A673 (cell line): ENCODE data around the gene S100A14. TPM values are rescaled to one million over a fixed set of nuclear protein-coding genes. Genes with fewer than 3 reads are reported as not detected.
"Not testable (repeated sequence)": the region's sequence is repeated elsewhere in the genome, so short reads cannot be mapped to it uniquely, and the experiment has no call there.

ENCODE experiments used
- BruUV-seq: library from RNA; stranded (reverse); fragments of 400-500 nt; replicated peaks from 2 replicates; lab custom pipeline; 2021; lab: Mats Ljungman, UMichigan
- CTCF ChIA-PET: fragments of 300-600 bp; sonication (Branson Sonifier 250); formaldehyde crosslinking; loops from one replicate; lab custom pipeline; 2022; ENCODE audit warnings: antibody characterized with exemption; lab: Charles Lee
- POLR2A ChIA-PET: fragments of 300-600 bp; sonication (Branson Sonifier 250); formaldehyde crosslinking; loops from one replicate; lab custom pipeline; 2022; ENCODE audit warnings: antibody characterized with exemption; ENCODE audit not compliant: low non-redundant PET; lab: Charles Lee
- DNase-seq: peaks from one replicate; pipeline ENCODE4 v3.0.0-alpha.2; 2015; ENCODE audit warnings: low spot score
- H3K27ac ChIP-seq: fragments of 200-600 bp; sonication (generic); 2 replicates; pipeline ENCODE4 v1.5.1; 2016; ENCODE audit warnings: mixed run types, low read depth, mild to moderate bottlenecking, mixed read lengths, antibody characterized with exemption, low read length; ENCODE audit not compliant: poor library complexity, severe bottlenecking
- H3K27me3 ChIP-seq: fragments of 200-600 bp; sonication (generic); replicated peaks from 2 replicates; pipeline ENCODE4 v1.6.1; 2017; ENCODE audit warnings: mixed run types, low read depth, mild to moderate bottlenecking, mixed read lengths, antibody characterized with exemption, low read length; ENCODE audit not compliant: insufficient read depth, poor library complexity
- H3K36me3 ChIP-seq: fragments of 200-600 bp; sonication (generic); 2 replicates; pipeline ENCODE4 v1.6.1; 2016; ENCODE audit warnings: mixed run types, mild to moderate bottlenecking, mixed read lengths, antibody characterized with exemption, low read length; ENCODE audit not compliant: insufficient read depth, poor library complexity, severe bottlenecking
- H3K4me1 ChIP-seq: fragments of 200-600 bp; sonication (generic); 2 replicates; pipeline ENCODE4 v1.6.1; 2017; ENCODE audit warnings: mixed run types, mild to moderate bottlenecking, mixed read lengths, antibody characterized with exemption, low read length; ENCODE audit not compliant: insufficient read depth, poor library complexity, severe bottlenecking
- H3K4me3 ChIP-seq: fragments of 200-600 bp; sonication (generic); 2 replicates; pipeline ENCODE4 v1.5.1; 2016; ENCODE audit warnings: low read depth, mixed run types, mild to moderate bottlenecking, mixed read lengths, low read length; ENCODE audit not compliant: poor library complexity, severe bottlenecking
- H3K9me3 ChIP-seq: fragments of 200-600 bp; sonication (generic); 2 replicates; pipeline ENCODE4 v1.6.1; 2016; ENCODE audit warnings: mixed run types, low read depth, mild to moderate bottlenecking, mixed read lengths, antibody characterized with exemption, low read length; ENCODE audit not compliant: poor library complexity, severe bottlenecking
- CTCF ChIP-seq: fragments of 300-800, 200-600 bp; sonication (generic); conservative IDR thresholded peaks from 2 replicates; pipeline ENCODE4 v1.5.1; 2017; ENCODE audit warnings: low read depth, mild to moderate bottlenecking, antibody characterized with exemption, low read length, moderate library complexity, mixed read lengths
- EZH2 ChIP-seq: fragments of 200-600 bp; sonication (generic); IDR thresholded peaks from 2 replicates; pipeline ENCODE4 v1.6.1; 2017; ENCODE audit warnings: borderline replicate concordance, low read depth, mild to moderate bottlenecking, mixed read lengths, antibody characterized with exemption, low read length; ENCODE audit not compliant: poor library complexity, severe bottlenecking
- intact Hi-C: fragments of 100-400 bp; cut with micrococcal nuclease; formaldehyde crosslinking; loops from one replicate; pipeline ENCODE4 v1.10.0; 2022; ENCODE audit not compliant: unreplicated experiment
- total RNA-seq: library from RNA; stranded (reverse); gene quantifications from 2 replicates; pipeline ENCODE4 v1.2.3, GENCODE V29; 2021

The S100A14 gene
- total RNA-seq, 1 experiment from 2014 or later = not detected

GRCh38 chr1:153640861-153641260 is 24.7 kb upstream of the S100A14 start:
- CTCF ChIA-PET = no interaction called here

GRCh38 chr1:153640213-153640612 is 24.1 kb upstream of the S100A14 start:
- H3K27ac ChIP-seq, DNase-seq, H3K27me3 ChIP-seq, intact Hi-C loops, H3K4me3 ChIP-seq, H3K4me1 ChIP-seq, H3K9me3 ChIP-seq, BruUV-seq, CTCF ChIA-PET, POLR2A ChIA-PET: not testable (repeated sequence)
- peaks cover 96% of the 10 kb centered on the region for H3K36me3 ChIP-seq

More at GRCh38 chr1:153640861-153641260, 24.7 kb upstream of the S100A14 start:
- H3K9me3 ChIP-seq = no peaks in the 10 kb centered on the region
- H3K4me3 ChIP-seq = no peak overlapping the region
- no peak for DNase-seq
- intact Hi-C loops = no loop called here
- TF ChIP-seq CTCF (no peak), EZH2 (no peak)
- peaks cover 3% of the 10 kb centered on the region for H3K4me1 ChIP-seq
- BruUV-seq = no TSS peak
- POLR2A ChIA-PET = no interaction called here
- H3K27ac ChIP-seq = no peak overlapping the region
- H3K36me3 ChIP-seq = peaks cover 100% of the 10 kb centered on the region
- H3K27me3 ChIP-seq = no peaks in the 10 kb centered on the region

GRCh38 chr1:153639280-153639679 is 23.2 kb upstream of the S100A14 start:
- no peak for TF ChIP-seq CTCF
- no peak for TF ChIP-seq EZH2
- no peaks in the 10 kb centered on the region for H3K9me3 ChIP-seq
- ChIA-PET POLR2A (no interaction called here), CTCF (no interaction called here)
- no peak overlapping the region for H3K4me3 ChIP-seq
- no TSS peak for BruUV-seq
- H3K27ac ChIP-seq = no peak overlapping the region
- H3K36me3 ChIP-seq = peaks cover 86% of the 10 kb centered on the region
- H3K27me3 ChIP-seq = no peaks in the 10 kb centered on the region
- intact Hi-C loops = no loop called here
- DNase-seq = no peak
- peaks cover 8% of the 10 kb centered on the region for H3K4me1 ChIP-seq

- POLR2A ChIA-PET = no interaction called here
- no peak for TF ChIP-seq EZH2
- no peak for TF ChIP-seq CTCF
- DNase-seq = no peak
- CTCF ChIA-PET = no interaction called here
- intact Hi-C loops = no loop called here
- peaks cover 76% of the 10 kb centered on the region for H3K36me3 ChIP-seq
- no peaks in the 10 kb centered on the region for H3K9me3 ChIP-seq
- H3K4me3 ChIP-seq = no peak overlapping the region
- H3K27me3 ChIP-seq = no peaks in the 10 kb centered on the region
- H3K4me1 ChIP-seq = peaks cover 8% of the 10 kb centered on the region
- BruUV-seq = no TSS peak
- H3K27ac ChIP-seq = no peak overlapping the region
These were observed 22.1 kb upstream of the S100A14 start for GRCh38 chr1:153638261-153638660.
